B cell (primary cell): ENCODE results near the gene WDR82. TPM values are rescaled to one million over a fixed set of nuclear protein-coding genes. Genes with fewer than 3 reads are reported as not detected.

Experiments
- ATAC-seq: fragments of 200-7000 bp; cut with Tn5 transposase; one replicate; pipeline ENCODE4 v1.10.0; 2021; ENCODE audit warnings: low read depth, mild to moderate bottlenecking, moderate number of reproducible peaks, moderate library complexity
- CTCF ChIA-PET: fragments of 350-600 bp; sonication (Branson Sonifier 250); formaldehyde crosslinking; loops from one replicate; lab custom pipeline; 2021; ENCODE audit warnings: antibody characterized with exemption, inconsistent platforms; lab: Charles Lee
- POLR2A ChIA-PET: fragments of 350-600 bp; sonication (Branson Sonifier 250); formaldehyde crosslinking; loops from one replicate; lab custom pipeline; 2021; ENCODE audit warnings: antibody characterized with exemption; lab: Charles Lee
- DNase-seq: peaks from one replicate; pipeline ENCODE4 v3.0.0; 2013
- H2AFZ ChIP-seq: 2 replicates; pipeline ENCODE4 v1.6.1; 2012; ENCODE audit warnings: mild to moderate bottlenecking, low read depth, low read length; ENCODE audit not compliant: insufficient read depth, poor library complexity, severe bottlenecking
- H3K27ac ChIP-seq, 2 donors: 1 replicate in 1 of 2; 2 replicates in 1 of 2; pipeline ENCODE4 v1.5.1; 2012 to 2013; ENCODE audit warnings: low read length in 2 of 2, mild to moderate bottlenecking in 2 of 2, moderate library complexity in 1 of 2
- H3K27me3 ChIP-seq, 4 experiments: fragments of 200-600 bp in 1 of 4; sonication (generic) in 1 of 4; replicated peaks in 1 of 4; 1 replicate in 2 of 4; 2 replicates in 2 of 4; pipeline versions ENCODE4 v1.6.1 to v1.7.0; 2013 to 2016; ENCODE audit warnings: low read length in 3 of 4, mild to moderate bottlenecking in 2 of 4, mixed read lengths in 1 of 4, moderate library complexity in 1 of 4; ENCODE audit not compliant: insufficient read depth in 4 of 4, control insufficient read depth in 3 of 4; ENCODE audit errors: control extremely low read depth in 1 of 4
- H3K36me3 ChIP-seq, 2 experiments: replicated peaks in 1 of 2; 1 replicate in 1 of 2; 2 replicates in 1 of 2; pipeline versions ENCODE4 v1.6.1 to v1.7.1; 2013; ENCODE audit warnings: low read length in 1 of 2; ENCODE audit not compliant: insufficient read depth in 2 of 2, control insufficient read depth in 1 of 2; ENCODE audit errors: control extremely low read depth in 1 of 2, extremely low read depth in 1 of 2
- H3K4me1 ChIP-seq, 2 donors: fragments of 200-600 bp in 1 of 2; sonication (generic) in 1 of 2; 1 replicate in 1 of 2; 2 replicates in 1 of 2; pipeline versions ENCODE4 v1.5.1 to v1.6.1; 2013 to 2017; ENCODE audit warnings: low read length in 2 of 2; ENCODE audit not compliant: control insufficient read depth in 2 of 2, insufficient read depth in 2 of 2
- H3K4me2 ChIP-seq: replicated peaks from 2 replicates; pipeline ENCODE3; 2012; ENCODE audit warnings: mild to moderate bottlenecking, low read depth, low read length; ENCODE audit not compliant: poor library complexity, severe bottlenecking
- H3K4me3 ChIP-seq, 5 experiments: fragments of 200-600 bp in 1 of 5; sonication (generic) in 1 of 5; 1 replicate in 3 of 5; 2 replicates in 2 of 5; pipeline versions ENCODE4 v1.5.1 to v1.7.0; 2011 to 2016; ENCODE audit warnings: low read length in 4 of 5, mild to moderate bottlenecking in 4 of 5, low read depth in 2 of 5, control low read depth in 1 of 5, moderate library complexity in 1 of 5; ENCODE audit not compliant: insufficient read depth in 1 of 5; ENCODE audit errors: control extremely low read depth in 1 of 5, extremely low read depth in 1 of 5
- H3K79me2 ChIP-seq: fragments of 200-600 bp; sonication (generic); one replicate; pipeline ENCODE4 v1.6.0; 2016; ENCODE audit warnings: low read length; ENCODE audit not compliant: control insufficient read depth, insufficient read depth
- H3K9ac ChIP-seq: fragments of 200-600 bp; sonication (generic); 2 replicates; pipeline ENCODE4 v1.6.1; 2017; ENCODE audit warnings: mild to moderate bottlenecking, low read length, moderate library complexity
- H3K9me3 ChIP-seq, 3 donors: one replicate each; pipeline versions ENCODE4 v1.6.1 to v1.7.1; 2013; ENCODE audit warnings: low read length in 2 of 3; ENCODE audit not compliant: control insufficient read depth in 2 of 3, insufficient read depth in 1 of 3; ENCODE audit errors: control extremely low read depth in 1 of 3
- H4K20me1 ChIP-seq: 2 replicates; pipeline ENCODE4 v1.6.0; 2012; ENCODE audit warnings: mild to moderate bottlenecking, low read length; ENCODE audit not compliant: insufficient read depth, control insufficient read depth, poor library complexity, severe bottlenecking
- H3K27ac Mint-ChIP-seq: one replicate; pipeline ENCODE4 v1.8.0; 2021; ENCODE audit warnings: mixed read lengths
- H3K27me3 Mint-ChIP-seq: one replicate; pipeline ENCODE4 v1.8.0; 2021; ENCODE audit warnings: mixed read lengths
- H3K4me1 Mint-ChIP-seq: one replicate; pipeline ENCODE4 v1.8.0; 2021; ENCODE audit warnings: mixed read lengths
- H3K4me3 Mint-ChIP-seq: one replicate; pipeline ENCODE4 v1.8.0; 2021; ENCODE audit warnings: mixed read lengths
- H3K9me3 Mint-ChIP-seq: one replicate; pipeline ENCODE4 v1.8.0; 2022; ENCODE audit warnings: mixed read lengths; ENCODE audit not compliant: insufficient read depth
- EZH2 ChIP-seq: IDR thresholded peaks from 2 replicates; pipeline ENCODE4 v1.6.1; 2012; ENCODE audit warnings: borderline replicate concordance, low read depth, mild to moderate bottlenecking, moderate library complexity, low read length; ENCODE audit not compliant: insufficient read depth, poor library complexity, severe bottlenecking
- WGBS: methylation state at CpG from one replicate; pipeline ENCODE4 v1.1.5; 2013; ENCODE audit warnings: missing lambda C conversion rate; ENCODE audit not compliant: insufficient coverage; 5-methylcytosine and 5-hydroxymethylcytosine counted together
- intact Hi-C: fragments of 100-400 bp; cut with micrococcal nuclease; formaldehyde crosslinking; loops from one replicate; pipeline ENCODE4 v1.10.0; 2022
- polyA plus RNA-seq: library from polyadenylated mRNA; depleted of rRNA; stranded (reverse); fragments of >200 nt; gene quantifications from 2 replicates; pipeline ENCODE4 v1.2.3, GENCODE V29; 2012
- total RNA-seq, 2 donors: library from RNA; stranded (reverse); fragments of 120-200 nt in 1 of 2; gene quantifications; 1 replicate in 1 of 2; 2 replicates in 1 of 2; pipeline versions ENCODE4 v1.2.3 to v1.2.4, GENCODE V29; 2013 to 2022
- TF ChIP-seq, protein P1 (sequence below): fragments of 200-600 bp; IDR thresholded peaks from one replicate; pipeline ENCODE4 v1.8.0; 2022; ENCODE audit warnings: antibody characterized with exemption, mild to moderate bottlenecking

Gene WDR82
- total and polyA plus RNA-seq, 2 donors (not counting 1 experiment from before 2014, with no cell fraction given): 27.8 to 101 TPM

DNA sequence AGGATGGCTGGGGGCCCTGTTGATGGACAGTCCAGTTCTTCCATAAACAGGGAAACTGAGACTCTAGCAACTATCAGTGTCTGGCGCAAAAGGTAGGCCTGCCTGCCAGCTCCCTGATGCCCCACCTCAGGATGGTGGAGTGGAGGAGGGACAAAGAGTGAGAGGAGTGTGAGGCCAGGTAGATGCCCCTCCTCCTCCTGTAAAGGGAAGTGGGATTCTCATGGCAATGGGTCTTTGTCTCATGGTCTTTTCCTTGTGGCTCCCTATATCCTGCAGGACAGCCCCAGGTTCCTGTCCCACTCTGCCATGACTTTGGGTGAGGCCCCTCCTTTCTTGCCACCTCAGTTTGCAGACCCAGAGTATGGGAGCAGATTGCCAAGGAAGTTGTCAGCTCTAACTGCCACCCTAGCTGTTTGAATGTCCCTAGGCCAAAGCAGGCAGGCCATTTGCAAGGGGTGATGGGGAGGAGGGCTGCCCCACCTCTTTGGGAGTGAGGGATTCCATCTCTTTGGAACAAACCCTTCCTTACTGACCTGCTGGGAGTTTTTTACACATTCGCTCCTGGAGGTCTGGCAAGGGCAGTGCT is 34.8 kb upstream of the WDR82 start:
- Mint-ChIP-seq H3K4me1 (peaks cover 69% of the 10 kb centered on the region), H3K27me3 (no peaks in the 10 kb centered on the region), H3K9me3 (no peaks in the 10 kb centered on the region), H3K4me3 (peak overlapping the region; percentile 76), H3K27ac (peak overlapping the region; percentile 94)
- WGBS: 100% methylated on average over 1 of the region's 2 CpGs
- no peak overlapping the region for H3K4me3 ChIP-seq
- H3K79me2 ChIP-seq: peaks cover 6% of the 10 kb centered on the region
- peaks cover 36 to 61% of the 10 kb centered on the region in 2 donors for H3K4me1 ChIP-seq
- peak overlapping the region; percentile 65 to 82 for H3K27ac ChIP-seq
- peak; percentile 1 for ATAC-seq
- ChIA-PET CTCF (interaction anchor here (1.2 to 2.5 kb wide), 4 partner anchors 26 to 93 kb away, joined by 3 to 20 read pairs (median 5); no protein-coding TSS in a partner anchor), POLR2A (interaction anchor here (0.6 to 1.2 kb wide), 2 partner anchors 88 to 156 kb away, joined by 4 read pairs; partner anchors contain the start of gene TLR9)
- no peak overlapping the region for H2AFZ ChIP-seq
- no peaks in the 10 kb centered on the region for H4K20me1 ChIP-seq
- no peak overlapping the region for H3K9ac ChIP-seq
- no peak for DNase-seq
- peak overlapping the region; percentile 61 for H3K4me2 ChIP-seq
- TF ChIP-seq EZH2: no peak
- TF ChIP-seq, protein P1, sequence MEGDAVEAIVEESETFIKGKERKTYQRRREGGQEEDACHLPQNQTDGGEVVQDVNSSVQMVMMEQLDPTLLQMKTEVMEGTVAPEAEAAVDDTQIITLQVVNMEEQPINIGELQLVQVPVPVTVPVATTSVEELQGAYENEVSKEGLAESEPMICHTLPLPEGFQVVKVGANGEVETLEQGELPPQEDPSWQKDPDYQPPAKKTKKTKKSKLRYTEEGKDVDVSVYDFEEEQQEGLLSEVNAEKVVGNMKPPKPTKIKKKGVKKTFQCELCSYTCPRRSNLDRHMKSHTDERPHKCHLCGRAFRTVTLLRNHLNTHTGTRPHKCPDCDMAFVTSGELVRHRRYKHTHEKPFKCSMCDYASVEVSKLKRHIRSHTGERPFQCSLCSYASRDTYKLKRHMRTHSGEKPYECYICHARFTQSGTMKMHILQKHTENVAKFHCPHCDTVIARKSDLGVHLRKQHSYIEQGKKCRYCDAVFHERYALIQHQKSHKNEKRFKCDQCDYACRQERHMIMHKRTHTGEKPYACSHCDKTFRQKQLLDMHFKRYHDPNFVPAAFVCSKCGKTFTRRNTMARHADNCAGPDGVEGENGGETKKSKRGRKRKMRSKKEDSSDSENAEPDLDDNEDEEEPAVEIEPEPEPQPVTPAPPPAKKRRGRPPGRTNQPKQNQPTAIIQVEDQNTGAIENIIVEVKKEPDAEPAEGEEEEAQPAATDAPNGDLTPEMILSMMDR: no peak
- H3K9me3 ChIP-seq: no peaks in the 10 kb centered on the region
- intact Hi-C loops: loop anchor here (1.0 to 5.0 kb wide), 4 partner anchors 25 to 88 kb away; partner anchors contain the start of genes TLR9 and WDR82
- no peaks in the 10 kb centered on the region for H3K27me3 ChIP-seq
- H3K36me3 ChIP-seq: peaks cover 4 to 6% of the 10 kb centered on the region in 2 experiments

DNA sequence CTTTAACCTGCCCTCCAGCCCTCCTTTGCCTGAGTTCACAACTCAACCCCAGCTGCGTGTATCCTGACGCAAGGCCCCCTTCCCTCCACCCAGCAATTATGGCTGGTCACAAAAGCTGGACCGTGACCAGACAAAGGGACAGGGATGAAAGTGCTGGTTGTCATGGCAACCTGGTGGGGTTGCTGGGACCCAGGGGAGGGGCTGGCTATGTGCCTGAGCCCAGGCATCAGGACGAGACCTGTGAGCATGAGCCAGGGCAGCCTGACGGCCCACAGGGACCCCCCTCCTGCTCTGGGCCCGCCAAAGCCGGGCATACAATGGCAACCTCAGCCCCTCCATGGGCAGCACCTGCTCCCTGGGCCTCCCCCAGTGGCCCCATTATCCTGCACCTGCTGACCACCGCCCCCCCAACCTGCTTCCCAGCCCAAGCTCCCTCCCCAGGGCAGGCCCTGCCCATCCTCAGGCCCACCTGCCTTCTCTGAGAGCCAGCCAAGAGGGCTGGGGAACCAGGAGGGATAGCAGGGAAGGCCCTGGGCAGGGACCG is 33.2 kb upstream of the WDR82 start:
- peak overlapping the region; percentile 62 to 70 for H3K27ac ChIP-seq
- TF ChIP-seq, protein P1: no peak
- TF ChIP-seq EZH2: no peak

More for the DNA sequence above, 33.2 kb upstream of the WDR82 start:
- Histone ChIP-seq H2AFZ (no peak overlapping the region), H3K36me3 (peaks cover 4 to 9% of the 10 kb centered on the region in 2 experiments), H3K9ac (no peak overlapping the region), H3K9me3 (no peaks in the 10 kb centered on the region), H3K4me3 (no peak overlapping the region), H4K20me1 (no peaks in the 10 kb centered on the region), H3K27me3 (no peaks in the 10 kb centered on the region), H3K4me1 (peaks cover 32 to 49% of the 10 kb centered on the region in 2 donors), H3K79me2 (peaks cover 6% of the 10 kb centered on the region), H3K4me2 (peak overlapping the region; percentile 51)
- WGBS: 96% methylated on average over 6 of the region's 9 CpGs
- POLR2A ChIA-PET: interaction anchor here (1.0 to 1.5 kb wide), 2 partner anchors 10 to 32 kb away, joined by 3 to 12 read pairs; no protein-coding TSS in a partner anchor
- peaks cover 62% of the 10 kb centered on the region for H3K4me1 Mint-ChIP-seq
- CTCF ChIA-PET: interaction anchor here (1.2 to 3.4 kb wide), 3 partner anchors 9 to 41 kb away, joined by 3 to 18 read pairs (median 3); no protein-coding TSS in a partner anchor
- DNase-seq (no peak), ATAC-seq (no peak)
- intact Hi-C loops: loop anchor here (5.0 kb wide), 1 partner anchor 34 kb away; the partner anchor contains the start of gene WDR82
- no peaks in the 10 kb centered on the region for H3K27me3 Mint-ChIP-seq
- peak overlapping the region; percentile 50 for H3K4me3 Mint-ChIP-seq
- H3K27ac Mint-ChIP-seq: peak overlapping the region; percentile 89
- no peaks in the 10 kb centered on the region for H3K9me3 Mint-ChIP-seq
